Stomach (tissue), 9 donors: ENCODE measurements around the gene CD109. TPM values are rescaled to one million over a fixed set of nuclear protein-coding genes. Genes with fewer than 3 reads are reported as not detected.

ENCODE experiments used
- DNase-seq, 2 donors: peaks; one replicate each; pipeline versions ENCODE4 v3.0.0 to v3.0.0-alpha.2; 2013 to 2019
- H3K27ac ChIP-seq, 5 donors: fragments of 200-600 bp in 4 of 5; sonication (generic) in 4 of 5; one replicate each; pipeline ENCODE4 v1.5.1; 2013 to 2019; ENCODE audit warnings: mild to moderate bottlenecking in 1 of 5, moderate library complexity in 1 of 5
- H3K27me3 ChIP-seq, 3 donors: fragments of 200-600 bp; sonication (generic); one replicate each; pipeline ENCODE4 v1.5.1; 2017 to 2019; ENCODE audit warnings: mixed run types in 1 of 3
- H3K36me3 ChIP-seq, 4 donors: fragments of 200-600 bp; sonication (generic); 1 replicate in 3 of 4; 2 replicates in 1 of 4; pipeline ENCODE4 v1.5.1; 2016 to 2019
- H3K4me1 ChIP-seq, 4 donors: fragments of 200-600 bp; sonication (generic); one replicate each; pipeline ENCODE4 v1.5.1; 2016 to 2019
- H3K4me3 ChIP-seq, 4 donors: fragments of 200-600 bp; sonication (generic) in 3 of 4; one replicate each; pipeline ENCODE4 v1.5.1; 2016 to 2019; ENCODE audit warnings: mild to moderate bottlenecking in 1 of 4
- H3K9me3 ChIP-seq, 4 donors: fragments of 200-600 bp; sonication (generic); one replicate each; pipeline ENCODE4 v1.5.1; 2016 to 2019
- CTCF ChIP-seq, 7 experiments: fragments of 450-650 bp in 4 of 7; fragments of 200-600 bp in 3 of 7; sonication (generic) in 3 of 7; IDR thresholded peaks; one replicate each; pipeline ENCODE4 v1.5.1; 2016 to 2019; ENCODE audit warnings: antibody characterized with exemption in 7 of 7, control low read depth in 2 of 7, mild to moderate bottlenecking in 1 of 7
- EP300 ChIP-seq: sonication (generic); formaldehyde crosslinking; IDR thresholded peaks from one replicate; pipeline ENCODE4 v1.6.1; 2017; ENCODE audit warnings: antibody characterized with exemption
- POLR2A ChIP-seq, 4 donors: fragments of 450-650 bp; IDR thresholded peaks; one replicate each; pipeline ENCODE4 v1.6.1; 2016; ENCODE audit warnings: antibody characterized with exemption in 4 of 4, control low read depth in 2 of 4, mild to moderate bottlenecking in 1 of 4, moderate library complexity in 1 of 4
- POLR2AphosphoS5 ChIP-seq, 3 donors: sonication (generic); formaldehyde crosslinking; IDR thresholded peaks; one replicate each; pipeline ENCODE4 v1.6.1; 2016; ENCODE audit warnings: antibody characterized with exemption in 3 of 3
- WGBS, 5 donors: extraction: QIAGEN DNeasy Blood & Tissue Kit in 3 of 5; methylation state at CpG; one replicate each; pipeline versions ENCODE4 v1.1.5 to v1.1.7; 2013 to 2018; 5-methylcytosine and 5-hydroxymethylcytosine counted together
- intact Hi-C: fragments of 100-400 bp; cut with DNase I; formaldehyde crosslinking; loops from one replicate; pipeline ENCODE4 v1.15.1; 2023; ENCODE audit warnings: low total_unique reads
- polyA plus RNA-seq, 3 donors: library from polyadenylated mRNA; stranded (reverse); fragments of 200-250 nt; gene quantifications; one replicate each; pipeline ENCODE4 v1.2.3, GENCODE V29; 2013
- total RNA-seq, 5 donors: library from RNA; depleted of rRNA; stranded (reverse); fragments of >200 nt; gene quantifications; one replicate each; pipeline versions ENCODE4 v1.1.0 to v1.2.3, GENCODE V29; 2014 to 2016
- donor health status: healthy with polysubstance abuse.
- donor health status: Bipolar disorder and iron deficiency.
- donor health status: healthy.

Gene CD109
- total and polyA plus RNA-seq, 8 donors: 0.19 to 19.6 (median 1.2) TPM

GRCh38 chr6:73790574-73790973 lies 94.6 kb downstream of the CD109 start:
- H3K9me3 ChIP-seq: no peaks in the 10 kb centered on the region
- H3K4me1 ChIP-seq: no peaks in the 10 kb centered on the region
- no peak overlapping the region for H3K4me3 ChIP-seq
- H3K27ac ChIP-seq: no peak overlapping the region
- TF ChIP-seq EP300 (no peak), POLR2AphosphoS5 (IDR thresholded peaks at IDR 0.05) (no peak), CTCF (IDR thresholded peaks at IDR 0.05) (no peak), POLR2A (IDR thresholded peaks at IDR 0.05) (no peak)
- DNase-seq: no peak
- intact Hi-C loops: no loop called here
- no peaks in the 10 kb centered on the region for H3K36me3 ChIP-seq
- no peaks in the 10 kb centered on the region for H3K27me3 ChIP-seq

GRCh38 chr6:73791336-73791735 lies 95.3 kb downstream of the CD109 start:
- H3K4me1 ChIP-seq: no peaks in the 10 kb centered on the region
- no peak overlapping the region for H3K27ac ChIP-seq
- intact Hi-C loops: no loop called here
- H3K9me3 ChIP-seq: no peaks in the 10 kb centered on the region
- no peaks in the 10 kb centered on the region for H3K27me3 ChIP-seq
- no peak for TF ChIP-seq EP300
- TF ChIP-seq POLR2A (IDR thresholded peaks at IDR 0.05): no peak
- no peak for TF ChIP-seq CTCF (IDR thresholded peaks at IDR 0.05)
- no peak for TF ChIP-seq POLR2AphosphoS5 (IDR thresholded peaks at IDR 0.05)
- H3K4me3 ChIP-seq: no peak overlapping the region
- WGBS, 5 donors: 79 to 90% (median 87%) methylated on average over 6 of the region's 6 CpGs
- DNase-seq: no peak
- no peaks in the 10 kb centered on the region for H3K36me3 ChIP-seq

- no peaks in the 10 kb centered on the region for H3K4me1 ChIP-seq
- no peak for DNase-seq
- no peak overlapping the region for H3K27ac ChIP-seq
- intact Hi-C loops: no loop called here
- H3K9me3 ChIP-seq: no peaks in the 10 kb centered on the region
- no peaks in the 10 kb centered on the region for H3K27me3 ChIP-seq
- no peak overlapping the region for H3K4me3 ChIP-seq
- TF ChIP-seq POLR2A (IDR thresholded peaks at IDR 0.05): no peak
- TF ChIP-seq CTCF (IDR thresholded peaks at IDR 0.05): no peak
- TF ChIP-seq EP300: no peak
- no peak for TF ChIP-seq POLR2AphosphoS5 (IDR thresholded peaks at IDR 0.05)
- 53 to 68% (median 57%) methylated on average over 2 of the region's 2 CpGs for WGBS, 5 donors
- no peaks in the 10 kb centered on the region for H3K36me3 ChIP-seq
Measured at GRCh38 chr6:73792738-73793137, 96.7 kb downstream of the CD109 start.

GRCh38 chr6:73796881-73797280 lies 100.9 kb downstream of the CD109 start:
- Histone ChIP-seq H3K4me1 (no peaks in the 10 kb centered on the region), H3K36me3 (no peaks in the 10 kb centered on the region), H3K9me3 (no peaks in the 10 kb centered on the region), H3K27me3 (no peaks in the 10 kb centered on the region), H3K4me3 (no peak overlapping the region), H3K27ac (no peak overlapping the region)
- DNase-seq: no peak
- TF ChIP-seq CTCF (IDR thresholded peaks at IDR 0.05): no peak
- TF ChIP-seq POLR2A (IDR thresholded peaks at IDR 0.05): no peak
- no peak for TF ChIP-seq POLR2AphosphoS5 (IDR thresholded peaks at IDR 0.05)
- no peak for TF ChIP-seq EP300
- intact Hi-C loops: no loop called here
- 75 to 89% (median 81%) methylated on average over 4 of the region's 4 CpGs for WGBS, 5 donors
